ENCODE results near the gene MORN1.
A peak's percentile ranks its signal among the peaks of the same experiment; 100 is the strongest.

The MORN1 gene

GRCh38 chr1:2384941-2385481, 6.3 kb downstream of the MORN1 start:
- DNase-seq, result no peak

- no peak for DNase-seq
Measured at GRCh38 chr1:2384130-2384860, 7.1 kb downstream of the MORN1 start.

- no peak for DNase-seq
Measured at GRCh38 chr1:2383576-2383975, 7.8 kb downstream of the MORN1 start.

- DNase-seq, result no peak
Measured at GRCh38 chr1:2382621-2383361, 8.6 kb downstream of the MORN1 start.

- DNase-seq, result peak; percentile 66
Measured at GRCh38 chr1:2381741-2382620, 9.4 kb downstream of the MORN1 start.

- no peak for DNase-seq
Measured at GRCh38 chr1:2380816-2381591, 10.3 kb downstream of the MORN1 start.

- no peak for DNase-seq
Measured at GRCh38 chr1:2379733-2380404, 11.5 kb downstream of the MORN1 start.

- no peak for DNase-seq
Measured at GRCh38 chr1:2378956-2379732, 12.2 kb downstream of the MORN1 start.

- no peak for DNase-seq
Measured at GRCh38 chr1:2378441-2378851, 12.9 kb downstream of the MORN1 start.

- no peak for DNase-seq
Measured at GRCh38 chr1:2377751-2378440, 13.5 kb downstream of the MORN1 start.

GRCh38 chr1:2376931-2377672, 14.3 kb downstream of the MORN1 start:
- DNase-seq, result no peak

GRCh38 chr1:2376261-2376741, 15.1 kb downstream of the MORN1 start:
- DNase-seq, result no peak

GRCh38 chr1:2375923-2376260, 15.5 kb downstream of the MORN1 start:
- DNase-seq, result no peak

GRCh38 chr1:2375246-2375922, 16.0 kb downstream of the MORN1 start:
- no peak for DNase-seq

- DNase-seq, result no peak
Measured at GRCh38 chr1:2374252-2375155, 16.9 kb downstream of the MORN1 start.

GRCh38 chr1:2373551-2374251, 17.7 kb downstream of the MORN1 start:
- no peak for DNase-seq
